Measurements from ENCODE around the gene MYH6.

Gene MYH6

DNA sequence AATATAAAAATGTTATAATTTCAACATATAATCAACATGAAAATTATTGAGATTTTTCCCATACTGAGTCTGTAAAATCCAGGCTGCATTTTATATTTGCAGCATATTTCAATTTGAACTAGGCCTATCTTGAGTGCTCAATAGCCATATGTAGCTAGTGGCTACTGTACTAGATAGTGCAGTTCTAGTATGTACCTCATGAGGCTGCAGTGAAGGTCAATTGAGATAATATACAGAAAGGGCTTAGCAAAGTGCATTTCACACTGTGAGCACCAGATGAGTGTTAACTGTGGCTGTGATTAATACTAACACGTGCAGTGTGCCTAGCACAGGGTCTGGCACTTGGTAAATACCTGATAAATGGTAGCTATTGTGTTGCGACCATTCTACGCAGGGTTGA, 50.0 kb downstream of the MYH6 start:
- no peaks in the 10 kb centered on the region for H3K9me3 ChIP-seq (ENCODE audit: low read length)
- H3K36me3 ChIP-seq (ENCODE audit: insufficient read depth, low read length) = peaks cover 17% of the 10 kb centered on the region
- H3K4me3 ChIP-seq (ENCODE audit: low read depth in 1 of 2, low read length in 2 of 2) = no peak overlapping the region
- H3K9ac ChIP-seq (ENCODE audit: low read length) = no peak overlapping the region
- H3K27me3 ChIP-seq (ENCODE audit: control insufficient read depth in 1 of 2, insufficient read depth in 2 of 2, low read length in 2 of 2) = no peaks in the 10 kb centered on the region
- H3K4me1 ChIP-seq (ENCODE audit: insufficient read depth, low read length) = peaks cover 22% of the 10 kb centered on the region
- H3K27ac ChIP-seq (ENCODE audit: low read depth, low read length) = no peak overlapping the region

DNA sequence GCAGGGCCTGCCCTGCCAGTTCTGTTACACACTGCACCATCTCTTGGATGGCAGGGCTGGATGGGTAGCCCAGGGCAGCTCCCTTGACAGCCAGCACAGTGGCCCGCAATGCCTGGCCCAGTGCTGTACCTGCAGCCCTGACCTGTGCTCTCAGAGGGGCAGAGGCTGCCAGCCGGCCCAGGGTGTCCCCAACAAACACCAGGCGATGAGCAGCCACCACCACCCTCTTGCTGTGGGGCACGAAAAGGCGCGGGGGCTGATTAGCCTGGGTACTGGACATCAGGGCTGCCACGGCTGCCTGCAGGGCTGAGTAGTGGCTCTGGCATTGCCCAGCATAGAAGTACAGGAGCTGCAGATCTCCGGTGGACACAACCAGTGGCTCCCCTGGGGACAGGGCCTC, 50.8 kb downstream of the MYH6 start:
- Histone ChIP-seq H3K27me3 (ENCODE audit: control insufficient read depth in 1 of 2, insufficient read depth in 2 of 2, low read length in 2 of 2) (no peaks in the 10 kb centered on the region), H3K4me1 (ENCODE audit: insufficient read depth, low read length) (peaks cover 22% of the 10 kb centered on the region), H3K36me3 (ENCODE audit: insufficient read depth, low read length) (peaks cover 17% of the 10 kb centered on the region), H3K9ac (ENCODE audit: low read length) (no peak overlapping the region), H3K4me3 (ENCODE audit: low read depth in 1 of 2, low read length in 2 of 2) (no peak overlapping the region), H3K27ac (ENCODE audit: low read depth, low read length) (no peak overlapping the region), H3K9me3 (ENCODE audit: low read length) (no peaks in the 10 kb centered on the region)

DNA sequence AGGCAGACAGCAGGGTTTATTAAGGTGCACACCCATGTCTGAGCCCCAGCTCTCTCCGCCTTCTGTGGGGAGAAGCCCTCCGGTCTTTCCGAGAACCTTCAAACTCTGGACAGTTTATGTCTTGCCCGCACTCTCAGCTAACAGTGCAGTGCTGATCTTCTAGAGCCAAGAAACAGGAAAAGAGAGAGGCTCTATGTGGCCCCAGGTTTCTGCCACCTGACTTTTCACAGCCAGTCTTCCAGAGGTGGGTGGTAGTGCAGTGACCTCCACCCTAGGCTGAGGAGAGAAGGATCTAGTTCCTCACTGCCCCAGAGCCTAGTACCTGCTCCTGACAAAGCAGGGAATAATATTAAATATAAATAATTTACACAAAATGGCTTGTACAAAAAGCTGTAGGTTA, 51.4 kb downstream of the MYH6 start:
- Histone ChIP-seq H3K36me3 (ENCODE audit: insufficient read depth, low read length) (peaks cover 17% of the 10 kb centered on the region), H3K9ac (ENCODE audit: low read length) (no peak overlapping the region), H3K4me1 (ENCODE audit: insufficient read depth, low read length) (peaks cover 19% of the 10 kb centered on the region), H3K27me3 (ENCODE audit: control insufficient read depth in 1 of 2, insufficient read depth in 2 of 2, low read length in 2 of 2) (no peaks in the 10 kb centered on the region), H3K9me3 (ENCODE audit: low read length) (no peaks in the 10 kb centered on the region), H3K27ac (ENCODE audit: low read depth, low read length) (no peak overlapping the region), H3K4me3 (ENCODE audit: low read depth in 1 of 2, low read length in 2 of 2) (no peak overlapping the region)

DNA sequence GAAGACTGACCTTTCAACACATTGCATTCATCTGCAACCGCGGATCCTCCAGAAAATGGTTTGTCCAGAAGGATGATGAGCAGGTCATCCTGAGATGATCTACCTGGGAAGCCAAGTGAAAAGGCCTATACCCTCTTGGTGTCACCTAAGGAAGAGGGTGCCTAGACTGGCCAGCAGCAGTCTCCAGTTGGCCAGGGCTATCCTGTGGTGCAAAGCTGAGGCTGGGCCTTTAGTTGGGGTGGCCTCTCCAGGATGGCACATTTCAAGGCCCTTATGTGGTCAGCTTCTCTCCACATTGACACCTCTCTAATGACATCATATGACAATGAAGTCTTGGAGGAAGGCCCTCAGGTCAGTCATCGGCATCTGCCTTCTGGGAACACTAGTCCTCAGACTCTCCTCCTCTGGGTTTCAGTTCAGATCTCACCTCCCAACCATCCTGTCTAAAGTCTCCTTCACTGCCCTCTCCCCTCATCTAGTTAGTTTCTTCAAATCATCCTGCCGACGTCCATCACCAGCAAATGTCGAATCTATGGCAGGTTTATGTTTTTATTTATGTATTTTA, 52.1 kb downstream of the MYH6 start:
- Histone ChIP-seq H3K4me3 (ENCODE audit: low read depth in 1 of 2, low read length in 2 of 2) (no peak overlapping the region), H3K27ac (ENCODE audit: low read depth, low read length) (no peak overlapping the region), H3K4me1 (ENCODE audit: insufficient read depth, low read length) (peaks cover 17% of the 10 kb centered on the region), H3K27me3 (ENCODE audit: control insufficient read depth in 1 of 2, insufficient read depth in 2 of 2, low read length in 2 of 2) (no peaks in the 10 kb centered on the region), H3K9ac (ENCODE audit: low read length) (no peak overlapping the region), H3K9me3 (ENCODE audit: low read length) (no peaks in the 10 kb centered on the region), H3K36me3 (ENCODE audit: insufficient read depth, low read length) (peaks cover 17% of the 10 kb centered on the region)

DNA sequence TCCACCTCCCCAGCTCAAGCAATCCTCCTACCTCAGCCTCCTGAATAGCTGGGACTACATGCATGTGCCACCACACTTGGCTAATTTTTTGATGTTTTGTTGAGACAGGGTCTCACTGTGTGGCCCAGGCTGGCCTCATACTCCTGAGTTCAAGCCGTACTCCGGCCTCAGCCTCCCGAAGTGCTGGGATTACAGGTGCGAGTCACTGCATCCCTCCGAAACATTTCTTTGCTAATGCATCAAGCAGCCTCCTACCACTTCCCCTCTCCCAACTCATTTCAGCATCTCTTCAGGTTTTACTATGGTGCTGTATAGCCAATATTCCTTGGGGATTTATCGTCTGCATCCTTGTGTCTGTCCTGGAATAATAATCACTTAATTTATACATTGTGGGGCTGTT, 53.1 kb downstream of the MYH6 start:
- Histone ChIP-seq H3K36me3 (ENCODE audit: insufficient read depth, low read length) (peaks cover 11% of the 10 kb centered on the region), H3K4me1 (ENCODE audit: insufficient read depth, low read length) (peaks cover 12% of the 10 kb centered on the region), H3K4me3 (ENCODE audit: low read depth in 1 of 2, low read length in 2 of 2) (no peak overlapping the region), H3K9me3 (ENCODE audit: low read length) (no peaks in the 10 kb centered on the region), H3K27me3 (ENCODE audit: control insufficient read depth in 1 of 2, insufficient read depth in 2 of 2, low read length in 2 of 2) (no peaks in the 10 kb centered on the region), H3K9ac (ENCODE audit: low read length) (no peak overlapping the region), H3K27ac (ENCODE audit: low read depth, low read length) (no peak overlapping the region)

DNA sequence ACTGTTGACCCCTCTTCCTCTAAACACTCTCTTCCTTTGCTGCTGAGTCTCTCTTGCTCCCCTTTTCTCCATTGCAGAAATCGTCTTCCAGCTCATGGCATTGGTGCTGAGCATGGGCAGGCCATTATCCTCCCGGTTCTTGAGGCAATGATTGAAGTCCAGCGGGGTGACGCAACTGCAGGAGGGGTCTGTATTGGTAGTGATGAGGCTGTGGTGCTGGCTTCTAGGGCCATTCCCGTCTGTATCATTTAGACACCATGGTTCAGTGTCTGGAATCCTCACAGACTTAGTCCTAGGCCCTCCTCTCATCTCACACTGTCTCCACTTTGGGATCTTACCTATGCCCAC, 54.7 kb downstream of the MYH6 start:
- peak overlapping the region in 1 of 2 donors; percentile 65 for H3K4me3 ChIP-seq (ENCODE audit: low read depth in 1 of 2, low read length in 2 of 2)
- peaks cover 6% of the 10 kb centered on the region for H3K36me3 ChIP-seq (ENCODE audit: insufficient read depth, low read length)
- no peak overlapping the region for H3K27ac ChIP-seq (ENCODE audit: low read depth, low read length)
- H3K27me3 ChIP-seq (ENCODE audit: control insufficient read depth in 1 of 2, insufficient read depth in 2 of 2, low read length in 2 of 2) = no peaks in the 10 kb centered on the region
- no peaks in the 10 kb centered on the region for H3K9me3 ChIP-seq (ENCODE audit: low read length)
- no peak overlapping the region for H3K9ac ChIP-seq (ENCODE audit: low read length)
- H3K4me1 ChIP-seq (ENCODE audit: insufficient read depth, low read length) = peaks cover 12% of the 10 kb centered on the region

DNA sequence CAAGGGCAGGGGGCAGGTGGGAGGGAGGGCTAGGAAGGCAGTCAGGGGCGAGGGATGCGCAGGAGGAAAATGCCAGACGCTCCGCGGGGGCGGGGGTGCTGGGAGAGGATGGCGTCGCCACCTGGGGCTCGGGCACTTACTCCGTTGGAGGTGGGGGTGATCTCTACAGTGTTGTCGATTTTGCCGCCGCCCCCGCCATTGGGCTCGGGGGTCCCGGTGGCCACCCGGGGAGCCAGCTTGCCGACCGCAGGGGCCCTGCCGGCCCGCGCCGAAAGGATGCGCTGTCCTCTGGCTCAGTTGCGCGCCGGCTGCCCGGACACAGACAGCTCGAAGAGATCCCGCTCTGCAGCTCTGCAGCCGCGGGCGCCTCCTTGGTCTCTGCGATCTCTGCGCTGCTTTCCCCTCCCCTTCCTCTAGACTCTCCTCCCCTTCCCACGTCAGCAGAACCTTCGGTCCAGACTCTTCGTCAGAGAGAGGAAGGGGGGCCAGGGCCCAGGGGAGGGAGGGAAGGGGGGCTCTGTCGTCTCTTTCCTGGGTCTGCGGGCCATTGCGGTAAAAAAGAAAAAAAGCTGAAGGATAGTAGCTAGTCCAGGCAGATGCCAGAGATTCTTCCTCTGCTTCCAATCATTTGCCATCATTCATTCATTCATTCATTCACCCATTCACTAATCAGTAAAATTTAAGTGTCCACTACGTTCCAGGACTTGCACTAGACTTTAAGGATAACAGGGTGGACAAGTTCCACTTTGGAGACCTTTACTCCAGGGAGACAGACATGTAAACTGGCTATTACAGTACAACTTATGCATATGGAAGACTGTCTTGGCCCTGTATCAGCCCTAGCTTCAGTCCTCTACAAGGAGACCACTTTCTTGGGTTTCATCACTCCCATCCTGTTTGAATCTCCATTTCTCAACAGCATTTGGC, 55.3 kb downstream of the MYH6 start, which contains the start of gene SLC22A17:
Gene SLC22A17 (minus strand): TSS at position 382 of the 927 bp plus-strand sequence.
- Histone ChIP-seq H3K9ac (ENCODE audit: low read length) (peak within 1 kb of the TSS; percentile 41), H3K36me3 (ENCODE audit: insufficient read depth, low read length) (peaks cover 6% of the 10 kb centered on the region), H3K4me1 (ENCODE audit: insufficient read depth, low read length) (peaks cover 12% of the 10 kb centered on the region), H3K27me3 (ENCODE audit: control insufficient read depth in 1 of 2, insufficient read depth in 2 of 2, low read length in 2 of 2) (no peaks in the 10 kb centered on the region), H3K27ac (ENCODE audit: low read depth, low read length) (peak within 1 kb of the TSS; percentile 75), H3K4me3 (ENCODE audit: low read depth in 1 of 2, low read length in 2 of 2) (peak within 1 kb of the TSS; percentile 65 to 76), H3K9me3 (ENCODE audit: low read length) (no peaks in the 10 kb centered on the region)

DNA sequence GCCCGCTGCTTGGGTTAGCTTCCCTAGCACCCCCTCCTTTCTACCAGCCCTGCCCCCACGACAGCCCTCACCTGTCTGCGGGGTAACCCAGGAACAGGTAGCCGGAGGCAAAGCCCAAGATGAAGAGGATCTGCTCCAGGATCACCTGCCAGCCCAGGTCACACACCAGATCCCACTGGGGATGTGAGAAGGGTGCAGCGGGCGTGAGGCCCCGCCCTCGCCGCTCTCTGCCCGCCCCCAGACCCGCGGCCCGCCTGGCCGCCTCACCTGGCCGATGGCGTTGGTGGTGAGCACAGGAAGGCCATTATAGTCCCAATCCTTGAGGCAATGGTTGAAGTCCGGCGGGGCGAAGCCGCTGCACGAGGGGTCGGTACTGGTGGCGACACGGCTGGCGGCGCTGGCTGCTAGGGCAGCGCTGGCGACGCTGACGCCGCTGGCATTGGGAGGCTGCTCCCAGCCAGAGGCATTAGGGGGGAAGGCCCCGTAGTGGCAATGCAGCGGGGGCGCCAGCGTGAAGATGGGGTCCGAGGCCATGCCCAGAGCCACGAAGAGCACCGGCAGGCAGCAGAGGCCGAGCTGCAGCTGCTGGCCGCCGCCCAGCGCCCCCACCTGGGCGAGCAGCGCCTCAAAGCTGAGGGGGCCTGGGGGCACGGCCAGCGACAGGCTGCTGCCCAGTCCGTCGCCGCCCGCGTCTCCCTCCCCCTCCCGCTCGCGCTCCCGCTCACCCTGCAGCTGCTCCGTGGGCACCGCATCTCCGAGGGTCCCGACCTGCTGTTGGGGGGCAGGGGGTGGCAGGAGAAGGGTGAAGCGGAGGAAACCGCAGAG, 56.2 kb downstream of the MYH6 start:
- Histone ChIP-seq H3K27ac (ENCODE audit: low read depth, low read length) (peak overlapping the region; percentile 75), H3K27me3 (ENCODE audit: control insufficient read depth in 1 of 2, insufficient read depth in 2 of 2, low read length in 2 of 2) (no peaks in the 10 kb centered on the region), H3K36me3 (ENCODE audit: insufficient read depth, low read length) (peaks cover 6% of the 10 kb centered on the region), H3K9me3 (ENCODE audit: low read length) (no peaks in the 10 kb centered on the region), H3K4me3 (ENCODE audit: low read depth in 1 of 2, low read length in 2 of 2) (peak overlapping the region; percentile 65 to 76), H3K9ac (ENCODE audit: low read length) (no peak overlapping the region), H3K4me1 (ENCODE audit: insufficient read depth, low read length) (peaks cover 12% of the 10 kb centered on the region)

DNA sequence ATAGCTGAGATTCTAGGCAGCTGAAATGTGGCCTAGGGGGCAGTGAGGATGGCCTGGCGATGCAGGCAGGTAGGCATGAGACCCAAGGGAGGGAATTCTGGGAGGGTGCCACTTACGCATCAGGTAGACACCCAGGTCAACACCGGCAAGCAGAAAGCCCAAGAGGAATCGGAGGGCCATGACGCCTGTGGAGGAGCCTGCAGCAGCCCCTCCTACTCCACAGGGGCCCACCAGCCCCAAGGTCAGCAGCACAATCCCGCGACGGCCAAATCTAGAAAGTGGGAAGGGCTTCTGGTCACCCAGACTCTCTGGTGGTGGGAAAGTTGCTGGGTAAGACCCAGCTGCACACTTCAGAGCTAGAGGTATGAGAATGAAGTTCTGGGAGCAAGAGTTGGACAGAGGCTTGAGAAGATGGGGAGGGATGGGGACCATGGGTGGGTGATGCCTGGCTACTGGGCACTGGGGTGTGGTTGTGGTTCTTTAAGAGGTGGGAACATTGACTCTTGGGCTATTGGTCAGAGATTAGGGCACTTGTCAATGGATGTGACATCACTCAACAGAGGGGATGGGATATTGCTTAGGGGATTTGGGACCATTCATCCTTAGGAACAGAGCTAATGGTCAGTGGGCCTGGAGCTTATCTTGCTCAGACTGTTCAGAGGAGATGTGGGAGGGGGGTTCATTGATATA, 58.8 kb downstream of the MYH6 start:
- H3K27ac ChIP-seq (ENCODE audit: low read depth, low read length) = no peak overlapping the region
- H3K27me3 ChIP-seq (ENCODE audit: control insufficient read depth in 1 of 2, insufficient read depth in 2 of 2, low read length in 2 of 2) = no peaks in the 10 kb centered on the region
- H3K9me3 ChIP-seq (ENCODE audit: low read length) = no peaks in the 10 kb centered on the region
- H3K9ac ChIP-seq (ENCODE audit: low read length) = no peak overlapping the region
- peaks cover 12% of the 10 kb centered on the region for H3K4me1 ChIP-seq (ENCODE audit: insufficient read depth, low read length)
- no peaks in the 10 kb centered on the region for H3K36me3 ChIP-seq (ENCODE audit: insufficient read depth, low read length)
- no peak overlapping the region for H3K4me3 ChIP-seq (ENCODE audit: low read depth in 1 of 2, low read length in 2 of 2)

DNA sequence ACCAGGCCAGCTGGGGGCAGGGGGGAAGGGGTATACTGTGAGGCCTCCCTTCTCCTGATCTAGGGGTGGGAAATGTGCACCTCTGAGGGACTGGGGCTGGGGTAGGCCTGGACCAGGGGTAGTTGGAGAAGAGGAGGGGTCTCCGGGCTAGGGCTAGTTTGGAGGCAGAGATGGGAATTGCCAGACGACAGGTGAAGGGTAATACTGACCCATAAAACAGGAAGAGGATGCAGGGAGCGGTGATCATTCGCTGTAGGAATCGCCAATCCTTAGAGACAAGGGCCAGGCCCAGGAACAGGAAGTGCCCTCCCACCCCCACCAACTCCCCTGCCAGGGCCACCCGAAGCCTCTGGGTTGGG, 59.8 kb downstream of the MYH6 start:
- no peak overlapping the region for H3K9ac ChIP-seq (ENCODE audit: low read length)
- no peaks in the 10 kb centered on the region for H3K36me3 ChIP-seq (ENCODE audit: insufficient read depth, low read length)
- H3K27ac ChIP-seq (ENCODE audit: low read depth, low read length) = no peak overlapping the region
- no peaks in the 10 kb centered on the region for H3K27me3 ChIP-seq (ENCODE audit: control insufficient read depth in 1 of 2, insufficient read depth in 2 of 2, low read length in 2 of 2)
- H3K9me3 ChIP-seq (ENCODE audit: low read length) = no peaks in the 10 kb centered on the region
- no peak overlapping the region for H3K4me3 ChIP-seq (ENCODE audit: low read depth in 1 of 2, low read length in 2 of 2)
- peaks cover 10% of the 10 kb centered on the region for H3K4me1 ChIP-seq (ENCODE audit: insufficient read depth, low read length)
